HG03103 (cell line): ENCODE results near the gene RBM44.

Experiments used
- ATAC-seq: cut with Tn5 transposase; IDR thresholded peaks from one replicate; pipeline ENCODE4 v1.9.1; 2021; ENCODE audit warnings: low read depth; ENCODE audit not compliant: unreplicated experiment

Gene RBM44

GRCh38 chr2:237869343-237870102 lies 70.9 kb downstream of the RBM44 start:
- ATAC-seq: no peak

GRCh38 chr2:237870126-237870525 lies 71.5 kb downstream of the RBM44 start:
- no peak for ATAC-seq

- ATAC-seq: no peak
Measured at GRCh38 chr2:237870754-237871651, 72.4 kb downstream of the RBM44 start.

GRCh38 chr2:237872178-237872887 lies 73.8 kb downstream of the RBM44 start:
- no peak for ATAC-seq

GRCh38 chr2:237873421-237873831 lies 74.8 kb downstream of the RBM44 start:
- ATAC-seq: no peak

- ATAC-seq: no peak
Measured at GRCh38 chr2:237873897-237874551, 75.4 kb downstream of the RBM44 start.

GRCh38 chr2:237874585-237875161 lies 76.1 kb downstream of the RBM44 start:
- no peak for ATAC-seq

GRCh38 chr2:237875256-237876060 lies 76.9 kb downstream of the RBM44 start:
- no peak for ATAC-seq

GRCh38 chr2:237876061-237876526 lies 77.5 kb downstream of the RBM44 start:
- no peak for ATAC-seq

GRCh38 chr2:237876532-237876931 lies 78.0 kb downstream of the RBM44 start:
- ATAC-seq: no peak

GRCh38 chr2:237876951-237877491 lies 78.4 kb downstream of the RBM44 start:
- ATAC-seq: no peak

GRCh38 chr2:237877576-237878307 lies 79.2 kb downstream of the RBM44 start:
- ATAC-seq: no peak

GRCh38 chr2:237878321-237879057 lies 79.9 kb downstream of the RBM44 start:
- ATAC-seq: no peak

- no peak for ATAC-seq
Measured at GRCh38 chr2:237879058-237879430, 80.5 kb downstream of the RBM44 start.

GRCh38 chr2:237879991-237880560 lies 81.5 kb downstream of the RBM44 start:
- no peak for ATAC-seq

GRCh38 chr2:237882510-237883481 lies 84.2 kb downstream of the RBM44 start:
- ATAC-seq: no peak
